Measurements from ENCODE around the gene BCL2.

GRCh38 chr18:63284827-63285733 is 34.5 kb downstream of the BCL2 start:
- TF ChIP-seq CTCF (IDR thresholded peaks at IDR 0.05; ENCODE audit: borderline replicate concordance, extremely low read depth, low read length, poor library complexity, severe bottlenecking) (no peak), EZH2 (IDR thresholded peaks at IDR 0.05; ENCODE audit: borderline replicate concordance, low read depth, low read length, severe bottlenecking) (no peak)
